HL-60 (cell line): ENCODE data around the gene CDHR4.
"Not testable (repeated sequence)": the region's sequence is repeated elsewhere in the genome, so short reads cannot be mapped to it uniquely, and the experiment has no call there.

Source experiments
- DNase-seq, 2 experiments: peaks; one replicate each; pipeline ENCODE4 v3.0.0-alpha.2; 2010 to 2020; ENCODE audit warnings: low read depth in 1 of 2, low spot score in 1 of 2
- H3K27ac ChIP-seq: fragments of 250-450 bp; sonication (Bioruptor Pico); replicated peaks from 2 replicates; pipeline ENCODE4 v1.5.1; 2020; ENCODE audit warnings: mild to moderate bottlenecking, moderate library complexity
- H3K27me3 ChIP-seq: fragments of 250-450 bp; sonication (Bioruptor Pico); 2 replicates; pipeline ENCODE4 v1.5.1; 2021; ENCODE audit warnings: mild to moderate bottlenecking, moderate library complexity; ENCODE audit not compliant: insufficient read depth, poor library complexity, severe bottlenecking
- H3K4me3 ChIP-seq: replicated peaks from 2 replicates; pipeline ENCODE4 v1.5.1; 2011; ENCODE audit warnings: mild to moderate bottlenecking, control low read depth, low read length; ENCODE audit not compliant: insufficient read depth
- CTCF ChIP-seq: IDR thresholded peaks from one replicate; pipeline ENCODE4 v1.5.1; 2011; ENCODE audit warnings: low read length, control low read depth, inconsistent platforms; ENCODE audit not compliant: insufficient read depth
- GABPA ChIP-seq: IDR thresholded peaks from 2 replicates; pipeline ENCODE4 v1.6.1; 2012; ENCODE audit warnings: low read depth
- POLR2AphosphoS5 ChIP-seq: IDR thresholded peaks from 2 replicates; pipeline ENCODE4 v1.6.1; 2012; ENCODE audit warnings: low read depth
- REST ChIP-seq: IDR thresholded peaks from 2 replicates; pipeline ENCODE4 v1.6.1; 2012; ENCODE audit warnings: low read depth; ENCODE audit not compliant: insufficient replicate concordance
- SPI1 ChIP-seq: IDR thresholded peaks from 2 replicates; pipeline ENCODE4 v1.6.1; 2012; ENCODE audit warnings: low read depth, mild to moderate bottlenecking, borderline replicate concordance

Gene CDHR4

GRCh38 chr3:49751501-49751900 is 48.2 kb downstream of the CDHR4 start:
- Histone ChIP-seq H3K4me3 (no peak overlapping the region), H3K27ac (no peak overlapping the region), H3K27me3 (no peaks in the 10 kb centered on the region)
- no peak for DNase-seq
- TF ChIP-seq SPI1: no peak

- no peaks in the 10 kb centered on the region for H3K27me3 ChIP-seq
- no peak overlapping the region for H3K4me3 ChIP-seq
- H3K27ac ChIP-seq: no peak overlapping the region
- TF ChIP-seq GABPA: no peak
- TF ChIP-seq POLR2AphosphoS5: no peak
- no peak for TF ChIP-seq SPI1
- TF ChIP-seq REST: no peak
- no peak for TF ChIP-seq CTCF
- no peak for DNase-seq
These were observed 49.6 kb downstream of the CDHR4 start for GRCh38 chr3:49750056-49750455.

- not testable (repeated sequence) for H3K27me3 ChIP-seq, H3K4me3 ChIP-seq, DNase-seq, H3K27ac ChIP-seq
These were observed 50.8 kb downstream of the CDHR4 start for GRCh38 chr3:49748874-49749273.

- DNase-seq: no peak
- Histone ChIP-seq H3K4me3 (no peak overlapping the region), H3K27me3 (no peaks in the 10 kb centered on the region), H3K27ac (no peak overlapping the region)
- TF ChIP-seq CTCF (no peak), GABPA (no peak), POLR2AphosphoS5 (no peak), SPI1 (no peak), REST (no peak)
These were observed 51.7 kb downstream of the CDHR4 start for GRCh38 chr3:49747792-49748480.

- no peak for DNase-seq
- H3K27me3 ChIP-seq: no peaks in the 10 kb centered on the region
- H3K27ac ChIP-seq: no peak overlapping the region
- no peak overlapping the region for H3K4me3 ChIP-seq
- TF ChIP-seq GABPA: no peak
- no peak for TF ChIP-seq POLR2AphosphoS5
- TF ChIP-seq REST: no peak
- TF ChIP-seq CTCF: no peak
These were observed 53.7 kb downstream of the CDHR4 start for GRCh38 chr3:49745986-49746385.
